Measurements from ENCODE around the gene ACER1.

GRCh38 chr19:6362351-6362801 is 29.0 kb upstream of the ACER1 start:
- no peak for TF ChIP-seq POLR2AphosphoS5 (IDR thresholded peaks at IDR 0.05; ENCODE audit: low read depth, low read length)
- TF ChIP-seq, protein P1, sequence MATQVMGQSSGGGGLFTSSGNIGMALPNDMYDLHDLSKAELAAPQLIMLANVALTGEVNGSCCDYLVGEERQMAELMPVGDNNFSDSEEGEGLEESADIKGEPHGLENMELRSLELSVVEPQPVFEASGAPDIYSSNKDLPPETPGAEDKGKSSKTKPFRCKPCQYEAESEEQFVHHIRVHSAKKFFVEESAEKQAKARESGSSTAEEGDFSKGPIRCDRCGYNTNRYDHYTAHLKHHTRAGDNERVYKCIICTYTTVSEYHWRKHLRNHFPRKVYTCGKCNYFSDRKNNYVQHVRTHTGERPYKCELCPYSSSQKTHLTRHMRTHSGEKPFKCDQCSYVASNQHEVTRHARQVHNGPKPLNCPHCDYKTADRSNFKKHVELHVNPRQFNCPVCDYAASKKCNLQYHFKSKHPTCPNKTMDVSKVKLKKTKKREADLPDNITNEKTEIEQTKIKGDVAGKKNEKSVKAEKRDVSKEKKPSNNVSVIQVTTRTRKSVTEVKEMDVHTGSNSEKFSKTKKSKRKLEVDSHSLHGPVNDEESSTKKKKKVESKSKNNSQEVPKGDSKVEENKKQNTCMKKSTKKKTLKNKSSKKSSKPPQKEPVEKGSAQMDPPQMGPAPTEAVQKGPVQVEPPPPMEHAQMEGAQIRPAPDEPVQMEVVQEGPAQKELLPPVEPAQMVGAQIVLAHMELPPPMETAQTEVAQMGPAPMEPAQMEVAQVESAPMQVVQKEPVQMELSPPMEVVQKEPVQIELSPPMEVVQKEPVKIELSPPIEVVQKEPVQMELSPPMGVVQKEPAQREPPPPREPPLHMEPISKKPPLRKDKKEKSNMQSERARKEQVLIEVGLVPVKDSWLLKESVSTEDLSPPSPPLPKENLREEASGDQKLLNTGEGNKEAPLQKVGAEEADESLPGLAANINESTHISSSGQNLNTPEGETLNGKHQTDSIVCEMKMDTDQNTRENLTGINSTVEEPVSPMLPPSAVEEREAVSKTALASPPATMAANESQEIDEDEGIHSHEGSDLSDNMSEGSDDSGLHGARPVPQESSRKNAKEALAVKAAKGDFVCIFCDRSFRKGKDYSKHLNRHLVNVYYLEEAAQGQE (IDR thresholded peaks at IDR 0.05; ENCODE audit: insufficient read depth in 1 of 2, low read depth in 2 of 2, low read length in 2 of 2): no peak
